Stimulated activated CD8-positive, alpha-beta memory T cell treated with anti-CD3 and anti-CD28 coated beads, Interleukin-7, amount 100 ng/mL, for 48 hours (primary cell): ENCODE results near the gene BARX2.

ENCODE experiments used
- DNase-seq, 2 donors: peaks; one replicate each; pipeline ENCODE4 v3.0.0-alpha.2; 2020; ENCODE audit warnings: low read depth in 1 of 2; ENCODE audit errors: extremely low read depth in 1 of 2

BARX2 gene

DNA sequence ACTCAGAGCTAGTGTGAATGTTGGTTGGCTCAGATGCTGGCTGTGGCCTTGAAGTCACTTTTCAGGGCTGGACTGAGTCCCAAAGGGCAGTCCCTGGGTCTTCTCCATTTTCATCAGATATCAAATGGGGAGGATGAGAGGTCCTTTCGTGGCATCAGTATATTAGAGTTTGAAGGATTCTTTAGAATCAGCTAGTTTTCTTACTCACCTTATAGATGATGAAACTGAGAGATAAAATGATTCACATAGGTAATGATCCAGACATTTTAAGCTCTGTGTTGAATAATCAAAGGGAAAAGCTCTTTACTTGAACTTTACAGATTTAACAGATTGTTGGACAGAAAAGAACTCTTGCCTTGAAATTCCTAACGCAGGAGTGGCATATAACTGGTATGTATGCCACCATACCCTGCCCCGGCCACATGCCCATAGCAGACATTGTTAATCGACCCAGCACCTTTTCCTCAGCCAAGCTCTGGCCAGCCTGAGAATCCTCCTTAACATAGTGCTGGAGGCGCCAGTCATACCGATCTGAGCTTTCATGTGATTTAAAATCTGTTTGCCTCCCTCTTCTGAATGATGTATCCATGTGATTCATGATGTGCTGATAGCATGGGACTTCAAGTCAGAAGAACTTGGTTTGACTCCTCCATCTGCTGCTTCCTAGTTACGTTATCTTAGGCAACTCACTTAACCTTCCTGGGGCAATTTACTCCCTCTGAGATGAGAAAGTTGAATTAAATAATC lies 60.0 kb downstream of the BARX2 start:
- no peak for DNase-seq

GRCh38 chr11:129436573-129436972 lies 60.9 kb downstream of the BARX2 start:
- DNase-seq: no peak

DNA sequence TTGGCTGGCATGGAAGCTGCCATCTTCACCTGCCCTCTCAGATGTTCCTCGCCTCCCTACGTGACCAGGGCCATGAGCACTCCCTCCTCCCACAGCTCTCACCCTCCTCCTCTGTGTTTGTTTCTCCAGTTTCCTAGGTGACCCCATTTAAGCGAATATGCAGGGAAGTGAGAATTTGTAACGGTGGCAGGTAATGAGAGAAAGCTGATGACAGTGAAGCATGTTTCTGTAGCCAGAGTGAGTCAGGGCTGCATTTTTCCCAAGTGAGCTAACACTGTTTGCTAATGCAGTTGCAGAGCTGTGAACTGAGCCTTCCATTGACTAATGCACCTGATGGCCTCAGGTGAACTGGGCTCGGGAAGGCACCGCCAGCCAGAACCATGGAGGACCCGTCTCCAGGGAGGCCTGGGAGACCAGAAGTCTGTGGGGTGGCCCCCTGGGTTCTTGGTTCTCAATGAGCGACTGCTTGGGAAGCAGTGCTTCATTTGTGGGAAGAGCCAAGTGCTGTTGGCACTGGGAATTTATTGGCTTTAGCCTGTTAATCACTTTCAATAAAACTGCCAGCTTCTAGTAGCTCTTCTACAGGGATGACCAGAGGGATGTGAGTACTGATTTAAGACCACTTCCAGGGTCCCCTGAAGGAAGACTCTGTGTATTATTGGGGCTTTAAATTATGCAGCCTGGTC lies 64.5 kb downstream of the BARX2 start:
- DNase-seq: no peak

DNA sequence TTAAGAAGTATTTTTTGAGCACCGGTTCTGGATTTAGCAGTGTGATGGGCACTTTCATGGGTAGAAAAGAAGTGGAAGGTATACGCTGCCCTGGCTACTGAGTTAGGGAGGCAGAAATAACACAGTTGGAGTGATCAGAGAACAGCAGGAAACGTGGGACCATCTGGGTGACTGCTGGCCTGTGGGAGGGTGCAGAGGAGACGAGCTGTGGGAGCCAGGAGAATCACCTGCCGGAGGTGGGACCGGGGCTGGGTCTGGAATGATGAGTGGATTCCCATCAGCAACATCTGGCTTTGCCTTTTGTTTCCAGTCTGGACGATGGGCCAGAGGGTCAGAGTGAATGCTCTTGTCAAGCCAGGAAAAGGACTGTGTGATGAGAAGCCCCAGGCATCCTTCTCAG lies 66.5 kb downstream of the BARX2 start:
- no peak for DNase-seq

GRCh38 chr11:129443276-129443675 lies 67.6 kb downstream of the BARX2 start:
- no peak for DNase-seq

- DNase-seq: no peak
Measured at GRCh38 chr11:129444274-129444673, 68.6 kb downstream of the BARX2 start.

GRCh38 chr11:129445226-129445625 lies 69.6 kb downstream of the BARX2 start:
- no peak for DNase-seq

DNA sequence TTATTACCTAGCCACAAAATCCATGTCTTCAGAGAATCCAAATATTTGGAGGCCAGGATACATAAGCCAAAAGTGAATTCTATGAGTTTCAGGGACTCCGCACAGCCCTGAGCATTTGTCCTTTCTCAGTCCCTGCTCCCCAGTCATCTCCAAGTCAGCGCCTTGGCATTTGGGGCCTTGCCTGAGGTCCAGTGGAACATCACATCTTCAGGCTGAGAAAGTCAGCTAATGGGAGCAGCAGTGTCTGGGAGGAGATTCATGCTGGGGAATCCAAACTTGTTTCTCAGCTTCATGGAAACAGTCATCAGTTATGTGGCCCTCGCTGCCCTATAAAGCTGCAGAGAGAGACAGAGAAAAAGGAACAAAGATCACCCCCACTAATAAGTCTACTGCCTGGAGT lies 70.9 kb downstream of the BARX2 start:
- no peak for DNase-seq

DNA sequence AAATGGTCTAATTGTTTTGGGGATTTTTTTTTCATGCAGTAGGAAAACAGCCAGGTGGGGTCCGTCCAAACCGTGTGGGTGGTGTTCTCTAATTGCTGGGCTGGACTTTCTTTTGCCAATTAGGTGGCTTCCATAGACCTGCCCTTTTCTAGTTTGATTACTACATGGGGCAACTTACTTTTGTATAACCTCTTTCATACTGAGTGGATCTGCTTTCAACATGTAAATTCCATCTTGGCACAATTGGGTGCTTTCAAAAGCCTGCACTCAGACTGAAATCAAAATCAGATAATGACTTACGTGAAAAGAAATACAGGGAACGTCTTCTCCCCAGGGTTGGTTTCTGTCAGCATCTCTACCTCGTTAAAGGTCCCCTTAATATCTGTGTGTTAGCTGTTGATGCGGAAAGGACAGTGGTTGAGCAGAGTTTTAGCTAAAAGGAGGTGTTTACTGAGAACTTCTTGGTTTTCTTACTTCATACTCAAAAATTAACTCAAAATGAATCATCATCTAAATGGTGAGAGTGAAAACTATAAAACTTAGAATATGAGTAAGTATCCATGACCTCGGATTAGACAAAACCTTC lies 72.1 kb downstream of the BARX2 start:
- DNase-seq: no peak

DNA sequence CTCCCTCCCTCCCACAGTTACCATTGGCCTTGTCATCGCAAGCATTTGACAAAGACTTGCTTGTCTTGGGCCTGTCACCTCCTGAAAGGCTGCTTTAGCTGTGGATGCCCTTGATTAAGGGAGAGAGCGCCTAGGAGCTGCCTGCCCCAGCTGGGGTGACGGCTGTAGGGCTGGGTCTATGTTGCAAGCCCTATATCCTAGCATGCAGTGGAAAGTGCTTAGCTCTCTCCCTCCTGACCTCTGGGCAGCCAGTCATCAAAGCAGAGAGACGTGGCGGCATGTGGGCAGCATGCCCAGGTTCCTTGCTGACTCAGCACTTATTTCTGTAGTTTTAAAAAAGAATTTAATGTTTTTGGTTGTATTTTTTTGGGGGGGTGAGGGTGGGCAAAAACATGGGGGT lies 75.9 kb downstream of the BARX2 start:
- no peak for DNase-seq

- DNase-seq: no peak
Measured at GRCh38 chr11:129453293-129453721, 77.7 kb downstream of the BARX2 start.

- no peak for DNase-seq
Measured at GRCh38 chr11:129455101-129455500, 79.5 kb downstream of the BARX2 start.

DNA sequence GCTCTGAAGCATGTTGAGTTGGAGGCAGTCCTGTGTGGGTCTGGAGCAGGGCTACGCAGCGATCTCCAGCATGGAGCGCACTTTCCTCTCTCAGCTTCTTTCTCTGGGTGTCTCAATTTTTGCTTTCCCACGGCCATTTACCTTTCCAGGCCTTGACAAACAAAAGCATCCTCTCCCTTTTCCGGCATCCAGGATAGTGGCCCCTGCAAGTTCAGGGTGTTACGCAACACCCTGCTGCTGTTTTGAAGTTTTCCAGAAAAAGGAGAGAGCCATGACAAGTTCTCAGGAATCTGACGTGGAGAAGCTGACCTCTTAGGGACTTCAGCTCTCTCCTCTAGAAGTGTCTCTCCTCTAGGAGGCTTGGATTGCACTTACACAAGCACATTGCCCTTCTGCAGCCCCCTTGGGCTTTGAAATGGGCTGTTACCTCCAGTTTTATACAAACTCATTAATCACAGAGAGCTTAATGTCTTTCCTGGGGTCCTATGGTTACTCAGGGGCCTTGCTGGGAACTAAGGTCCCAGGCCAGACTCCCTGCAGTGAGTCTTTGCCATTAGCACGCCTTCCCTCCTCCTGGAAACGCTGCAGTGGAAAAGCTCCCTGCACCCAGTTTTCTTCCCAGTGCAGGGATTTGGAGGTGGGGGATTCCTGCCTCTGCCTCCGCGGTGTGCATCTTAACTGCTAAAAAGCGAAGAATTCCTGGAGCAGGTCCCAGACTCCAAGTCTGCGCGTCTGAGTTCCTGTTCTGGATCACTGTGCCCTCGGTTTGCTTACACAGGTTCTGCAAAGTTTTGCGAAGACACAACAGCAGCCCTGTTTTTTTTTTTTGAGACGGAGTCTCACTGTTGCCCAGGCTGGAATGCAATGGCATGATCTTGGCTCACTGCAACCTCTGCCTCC lies 80.4 kb downstream of the BARX2 start:
- DNase-seq: no peak

DNA sequence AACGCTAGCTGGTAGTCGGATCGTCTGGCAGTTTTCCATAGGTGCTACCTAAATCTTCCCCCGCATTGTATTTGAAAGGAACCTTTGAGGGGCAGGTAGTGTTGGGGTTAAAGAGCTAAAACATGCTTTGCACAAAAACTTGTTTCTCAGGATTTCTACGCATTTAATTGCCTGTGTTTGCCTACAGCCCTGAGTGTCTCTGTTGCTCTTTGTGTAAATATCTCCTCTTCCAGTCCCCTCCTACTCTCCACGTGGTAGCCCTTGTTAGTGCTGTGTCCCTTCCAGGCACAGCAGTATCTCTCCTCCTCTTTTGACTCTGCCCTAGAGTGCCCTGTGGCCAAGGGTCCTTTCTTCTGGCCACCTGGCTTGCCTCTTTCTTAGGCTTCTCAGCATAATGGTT lies 81.7 kb downstream of the BARX2 start:
- DNase-seq: no peak

GRCh38 chr11:129458278-129458677 lies 82.6 kb downstream of the BARX2 start:
- no peak for DNase-seq

DNA sequence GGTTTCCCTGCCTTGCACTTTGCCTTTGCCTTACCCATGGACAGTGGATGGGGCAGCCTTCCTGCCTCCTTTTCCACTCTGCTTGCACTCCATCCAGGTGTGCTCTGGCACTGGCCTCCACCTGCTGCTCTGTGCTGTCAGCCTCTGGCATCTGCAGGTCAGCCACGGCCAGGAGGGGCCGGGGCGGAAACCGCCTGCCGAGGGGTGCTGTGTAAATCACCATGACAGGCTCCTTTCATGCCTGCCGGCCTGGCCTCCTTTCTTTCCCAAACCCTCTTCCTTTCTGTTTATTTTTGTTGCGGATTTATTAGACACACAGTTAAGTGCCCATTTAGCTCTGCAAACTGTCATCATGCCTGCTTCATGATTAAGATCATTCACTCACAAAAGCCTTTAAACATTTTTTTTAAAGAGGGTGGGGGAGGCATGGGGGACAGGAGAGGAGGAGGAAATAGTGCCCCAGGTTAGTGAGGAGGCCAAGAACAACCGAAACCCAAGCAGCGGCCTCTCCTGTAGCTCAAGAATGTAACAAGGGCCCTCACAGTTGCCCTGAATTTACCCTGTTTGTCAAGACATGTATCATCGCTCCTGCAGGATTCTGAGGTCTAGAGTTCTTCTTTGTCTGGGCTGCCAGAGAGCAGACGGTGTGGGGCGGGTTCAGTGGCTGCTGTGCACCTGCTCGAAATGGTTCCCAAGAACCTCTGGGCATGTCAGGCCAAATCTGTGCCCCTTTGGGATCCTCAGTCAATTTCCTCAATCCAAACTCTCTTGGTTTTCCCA lies 83.3 kb downstream of the BARX2 start:
- DNase-seq: no peak

DNA sequence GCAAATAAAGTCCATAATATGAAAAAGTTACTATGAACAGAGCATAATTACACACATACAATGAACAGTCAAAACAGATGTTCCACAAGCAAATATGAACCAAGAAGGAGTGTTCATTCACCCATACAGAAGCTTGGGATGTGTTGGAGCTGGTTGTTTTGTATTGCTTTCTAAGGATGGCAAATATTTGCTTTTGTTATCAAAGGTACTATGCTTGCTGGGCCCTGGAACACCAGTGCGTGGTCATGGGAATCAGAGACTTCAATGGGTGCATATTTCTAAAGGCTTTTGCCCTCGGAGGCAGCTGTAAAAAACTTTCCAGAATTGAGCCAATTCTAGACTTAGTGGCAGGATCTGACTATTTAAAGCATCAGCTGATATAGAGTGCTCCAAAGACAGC lies 85.1 kb downstream of the BARX2 start:
- DNase-seq: no peak

GRCh38 chr11:129484068-129484467 lies 108.4 kb downstream of the BARX2 start:
- DNase-seq: no peak

DNA sequence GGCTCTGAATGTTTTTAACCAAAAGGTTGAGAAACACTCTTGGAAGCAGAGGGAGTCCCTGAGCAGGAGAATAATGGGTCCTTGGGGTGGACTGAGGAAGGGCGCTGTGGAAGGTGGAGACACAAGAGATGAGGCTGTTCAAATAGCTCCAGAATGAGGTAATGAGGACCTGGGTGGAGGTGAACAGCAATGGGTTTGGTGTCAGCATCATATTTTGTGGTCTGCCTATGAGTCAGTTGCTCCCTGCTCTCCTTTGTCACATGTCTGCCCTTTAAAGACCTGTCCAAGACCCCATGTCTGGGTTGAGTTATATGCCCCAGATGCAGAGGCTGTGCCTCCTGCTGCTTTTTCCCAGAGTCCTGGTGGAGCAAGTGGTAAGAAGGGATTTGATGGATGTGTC lies 113.6 kb downstream of the BARX2 start:
- no peak for DNase-seq

GRCh38 chr11:129490004-129490403 lies 114.4 kb downstream of the BARX2 start:
- DNase-seq: no peak
